Heart right ventricle (tissue), 16 donors: ENCODE data around the gene OR3A2. TPM values are rescaled to one million over a fixed set of nuclear protein-coding genes. Genes with fewer than 3 reads are reported as not detected.
A peak's percentile ranks its signal among the peaks of the same experiment; 100 is the strongest.
"Not testable (repeated sequence)": the region's sequence is repeated elsewhere in the genome, so short reads cannot be mapped to it uniquely, and the experiment has no call there.

ENCODE experiments used
- ATAC-seq, 8 donors: fragments of 200-7000 bp; cut with Tn5 transposase; one replicate each; pipeline ENCODE4 v1.9.1; 2020; ENCODE audit warnings: mild to moderate bottlenecking in 8 of 8, moderate library complexity in 8 of 8, moderate number of reproducible peaks in 1 of 8
- DNase-seq, 2 donors: peaks; one replicate each; pipeline ENCODE4 v3.0.0-alpha.2; 2020
- H3K27ac ChIP-seq, 10 donors: fragments of 200-600 bp; sonication (generic) in 2 of 10; one replicate each; pipeline versions ENCODE4 v1.5.0 to v1.8.0; 2020 to 2022; ENCODE audit warnings: mild to moderate bottlenecking in 3 of 10
- H3K27me3 ChIP-seq, 7 donors: fragments of 200-600 bp; one replicate each; pipeline ENCODE4 v1.8.0; 2021 to 2022; ENCODE audit warnings: mild to moderate bottlenecking in 2 of 7
- H3K36me3 ChIP-seq, 9 donors: fragments of 200-600 bp; sonication (generic) in 1 of 9; one replicate each; pipeline versions ENCODE4 v1.5.0 to v1.8.0; 2020 to 2022; ENCODE audit warnings: mild to moderate bottlenecking in 2 of 9
- H3K4me1 ChIP-seq, 9 donors: fragments of 200-600 bp; sonication (generic) in 1 of 9; one replicate each; pipeline versions ENCODE4 v1.5.0 to v1.8.0; 2020 to 2022; ENCODE audit warnings: mild to moderate bottlenecking in 4 of 9
- H3K4me3 ChIP-seq, 10 donors: fragments of 200-600 bp; sonication (generic) in 2 of 10; one replicate each; pipeline versions ENCODE4 v1.5.0 to v1.8.0; 2020 to 2022; ENCODE audit warnings: mild to moderate bottlenecking in 7 of 10, moderate library complexity in 2 of 10
- H3K9me3 ChIP-seq, 11 donors: fragments of 200-600 bp in 10 of 11; sonication (generic) in 2 of 11; one replicate each; pipeline versions ENCODE4 v1.5.0 to v1.8.0; 2013 to 2022; ENCODE audit warnings: mild to moderate bottlenecking in 2 of 11, control low read depth in 1 of 11, moderate library complexity in 1 of 11
- CTCF ChIP-seq, 9 donors: fragments of 200-600 bp; sonication (generic) in 2 of 9; IDR thresholded peaks; one replicate each; pipeline versions ENCODE4 v1.5.0 to v1.8.0; 2021 to 2022; ENCODE audit warnings: antibody characterized with exemption in 9 of 9, mild to moderate bottlenecking in 5 of 9, moderate library complexity in 1 of 9
- WGBS, 2 donors: extraction: QIAGEN DNeasy Blood & Tissue Kit; methylation state at CpG; one replicate each; pipeline ENCODE4 v1.1.7; 2013; ENCODE audit warnings: inconsistent platforms in 1 of 2; 5-methylcytosine and 5-hydroxymethylcytosine counted together
- intact Hi-C, 10 donors: fragments of 100-400 bp; cut with DNase I; formaldehyde crosslinking; loops; one replicate each; pipeline versions ENCODE4 v1.11.1 to v1.14.2; 2022
- polyA plus RNA-seq, 2 donors: library from polyadenylated mRNA; stranded (reverse); fragments of 200-250 nt; gene quantifications; one replicate each; pipeline ENCODE4 v1.2.3, GENCODE V29; 2013
- total RNA-seq, 10 donors: library from RNA; stranded (reverse); fragmentation: NEBNext Ultra II Directional in 3 of 10; extraction: Animal tissue kit (Norgen Biotek cat#: 25700) in 3 of 10; gene quantifications; one replicate each; pipeline versions ENCODE4 v1.2.1 to v1.2.4, GENCODE V29; 2021 to 2023
- donor health status: Arrhythmogenic right ventricular cardiomyopathy.
- donor health status: ischemic (EF 13 %, LVEDD 7.1; RV severe dilation, severe dysfunction).
- donor health status: healthy with polysubstance abuse.
- donor health status: DM: no; HTN: yes; CAD: no.
- donor health status: DM: no; HTN: no; CAD: no.
- donor health status: ischemic (EF 25% LVEDD 6.9; RV normal size, moderate dysfunction).
- donor health status: ischemic (EF 25% LVEDD 5.7; RV mildly dilated, moderate dysfunction).
- donor health status: healthy.
- donor health status: DM: yes; HTN: yes; CAD: no.
- donor health status: Ischemic cardiomyopathy.
- donor health status: ischemic (EF 35%, LVEDD 5.7; RV mildly dilated, moderate dysfunction).
- donor health status: nonischemic (EF 11% LVEDD 7.7; RV severe dilation, severe dysfunction).
- donor health status: DM: yes; HTN: yes; CAD: no.
- donor health status: PGD.
- donor health status: ischemic (EF 29% LVEDD 5.4; RV normal size, mild dysfunction).
- donor health status: nonischemic (EF 23%, LVEDD 6.1; RV moderate dilation, normal function).

Gene OR3A2
- total and polyA plus RNA-seq, 12 donors, result 0.13 to 2.3 (median 0.28) TPM; not detected in 9

GRCh38 chr17:3378321-3378720 is 7.8 kb downstream of the OR3A2 start:
- H3K4me3 ChIP-seq, result no peak overlapping the region
- DNase-seq (no peak), ATAC-seq (no peak)
- intact Hi-C loops, result no loop called here
- TF ChIP-seq CTCF (IDR thresholded peaks at IDR 0.05), result no peak
- H3K27me3 ChIP-seq, result peaks cover 0 to 34% (median 8%) of the 10 kb centered on the region in 7 donors
- H3K27ac ChIP-seq, result no peak overlapping the region
- WGBS, 2 donors, result 76 to 79% methylated on average over 8 of the region's 8 CpGs
- H3K9me3 ChIP-seq, result peaks cover 0 to 16% (median 11%) of the 10 kb centered on the region in 11 donors
- H3K4me1 ChIP-seq, result no peaks in the 10 kb centered on the region
- H3K36me3 ChIP-seq, result no peaks in the 10 kb centered on the region

- H3K4me3 ChIP-seq, ATAC-seq, DNase-seq, H3K27ac ChIP-seq, H3K27me3 ChIP-seq, intact Hi-C loops, H3K4me1 ChIP-seq, H3K36me3 ChIP-seq: not testable (repeated sequence)
- WGBS, 2 donors, result 95% methylated on average over 7 to 20 of the region's 31 CpGs
- H3K9me3 ChIP-seq, result peaks cover 0 to 39% (median 14%) of the 10 kb centered on the region in 11 donors
Measured at GRCh38 chr17:3371167-3371566, 14.9 kb downstream of the OR3A2 start.

DNA sequence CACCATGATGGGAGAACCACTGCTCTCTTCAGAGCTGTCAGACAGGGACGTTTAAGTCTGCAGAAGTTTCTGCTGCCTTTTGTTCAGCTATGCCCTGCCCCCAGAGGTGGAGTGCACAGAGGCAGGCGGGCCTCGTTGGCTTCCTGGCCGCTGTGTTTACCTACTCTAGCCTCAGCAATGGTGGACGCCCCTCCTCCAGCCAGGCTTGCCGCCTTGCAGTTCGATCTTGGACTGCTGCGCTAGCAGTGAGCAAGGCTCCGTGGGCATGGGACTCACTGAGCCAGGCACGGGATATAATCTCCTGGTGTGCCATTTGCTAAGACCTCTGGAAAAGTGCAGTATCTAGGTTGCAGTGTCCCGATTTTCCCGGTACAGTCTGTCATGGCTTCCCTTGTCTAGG is 43.3 kb downstream of the OR3A2 start:
- H3K36me3 ChIP-seq, H3K27ac ChIP-seq, H3K4me1 ChIP-seq, DNase-seq, H3K4me3 ChIP-seq, ATAC-seq, intact Hi-C loops: not testable (repeated sequence)
- peaks cover 0 to 19% (median 0%) of the 10 kb centered on the region in 7 donors for H3K27me3 ChIP-seq
- peaks cover 0 to 25% (median 5%) of the 10 kb centered on the region in 11 donors for H3K9me3 ChIP-seq
- 88 to 89% methylated on average over 12 of the region's 12 CpGs for WGBS, 2 donors

DNA sequence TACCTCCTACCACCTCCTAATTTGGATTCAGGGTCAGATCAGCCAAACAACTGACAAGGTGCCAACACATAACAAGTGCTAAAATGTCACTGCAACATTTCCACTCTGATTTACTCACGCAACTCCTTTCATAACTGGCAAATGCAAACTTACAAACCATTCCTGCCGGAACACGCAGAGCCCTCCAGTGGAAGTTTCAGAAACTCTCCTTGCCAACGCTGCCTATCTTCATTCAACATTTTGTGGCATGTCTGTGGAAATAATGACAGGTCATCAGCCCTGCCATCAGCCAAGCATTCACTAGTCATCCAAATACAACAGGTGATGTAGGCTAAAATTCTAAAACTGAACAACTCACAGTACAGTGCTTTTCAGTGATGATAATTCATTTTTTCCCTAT is 50.2 kb downstream of the OR3A2 start:
- intact Hi-C loops, result no loop called here
- Histone ChIP-seq H3K36me3 (no peaks in the 10 kb centered on the region), H3K4me1 (no peaks in the 10 kb centered on the region), H3K27me3 (peaks cover 0 to 7% (median 0%) of the 10 kb centered on the region in 7 donors), H3K4me3 (no peak overlapping the region), H3K27ac (no peak overlapping the region), H3K9me3 (peaks cover 0 to 9% (median 0%) of the 10 kb centered on the region in 11 donors)
- ATAC-seq (peak in 1 of 8 donors; percentile 45), DNase-seq (no peak)
- TF ChIP-seq CTCF (IDR thresholded peaks at IDR 0.05), result peak in 5 of 9 donors; percentile 11 to 41 (median 31)
- WGBS, 2 donors, result 35 to 43% methylated on average over 4 of the region's 4 CpGs

DNA sequence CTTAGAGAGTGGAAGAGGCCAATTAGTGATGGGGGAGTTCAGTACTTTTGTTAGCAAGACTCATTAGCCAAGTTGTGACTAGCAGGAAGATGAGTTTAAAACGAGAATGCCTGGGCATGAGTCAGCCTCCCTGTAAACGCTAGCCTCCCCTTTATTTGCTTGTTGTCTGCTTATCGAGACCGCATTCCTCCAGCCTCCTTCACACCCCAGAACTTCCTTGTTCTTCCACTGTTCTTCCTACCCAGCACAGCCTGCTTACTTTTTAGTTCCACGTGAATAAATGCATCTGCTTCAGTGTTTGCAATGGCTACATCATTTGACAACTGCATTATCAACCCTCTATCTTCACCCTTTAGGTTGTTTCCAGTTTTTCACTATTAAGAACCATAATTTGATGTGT is 67.8 kb downstream of the OR3A2 start:
- H3K36me3 ChIP-seq, result no peaks in the 10 kb centered on the region
- ATAC-seq (no peak), DNase-seq (no peak)
- TF ChIP-seq CTCF (IDR thresholded peaks at IDR 0.05), result no peak
- 52 to 56% methylated on average over 5 of the region's 5 CpGs for WGBS, 2 donors
- H3K4me3 ChIP-seq, result no peak overlapping the region
- H3K4me1 ChIP-seq, result no peaks in the 10 kb centered on the region
- H3K9me3 ChIP-seq, result peaks cover 0 to 6% (median 0%) of the 10 kb centered on the region in 11 donors
- H3K27ac ChIP-seq, result no peak overlapping the region
- intact Hi-C loops, result no loop called here
- peaks cover 0 to 8% (median 0%) of the 10 kb centered on the region in 7 donors for H3K27me3 ChIP-seq
